Psoas muscle (tissue), 8 donors: ENCODE results near the gene SEC14L6. TPM values are rescaled to one million over a fixed set of nuclear protein-coding genes. Genes with fewer than 3 reads are reported as not detected.

Experiments used
- ATAC-seq, 4 donors: fragments of 200-7000 bp; cut with Tn5 transposase; one replicate each; pipeline ENCODE4 v1.9.1; 2020; ENCODE audit warnings: moderate library complexity in 3 of 4, mild to moderate bottlenecking in 2 of 4
- DNase-seq, 2 donors: peaks; one replicate each; pipeline ENCODE4 v3.0.0-alpha.2; 2020
- H3K27ac ChIP-seq: fragments of 200-600 bp; one replicate; pipeline ENCODE4 v1.8.0; 2022
- H3K27me3 ChIP-seq, 3 donors: fragments of 200-600 bp in 1 of 3; one replicate each; pipeline versions ENCODE4 v1.6.1 to v1.8.0; 2013 to 2022; ENCODE audit warnings: low read length in 2 of 3, mild to moderate bottlenecking in 2 of 3, moderate library complexity in 1 of 3; ENCODE audit not compliant: insufficient read depth in 3 of 3
- H3K36me3 ChIP-seq, 2 donors: fragments of 200-600 bp in 1 of 2; one replicate each; pipeline versions ENCODE4 v1.6.1 to v1.8.0; 2013 to 2022; ENCODE audit warnings: low read depth in 1 of 2, mild to moderate bottlenecking in 1 of 2, moderate library complexity in 1 of 2; ENCODE audit not compliant: insufficient read depth in 1 of 2
- H3K4me1 ChIP-seq: fragments of 200-600 bp; one replicate; pipeline ENCODE4 v1.8.0; 2022
- H3K4me3 ChIP-seq: fragments of 200-600 bp; one replicate; pipeline ENCODE4 v1.8.0; 2022; ENCODE audit warnings: mild to moderate bottlenecking
- H3K9me3 ChIP-seq: fragments of 200-600 bp; one replicate; pipeline ENCODE4 v1.8.0; 2022
- WGBS, 3 donors: extraction: QIAGEN DNeasy Blood & Tissue Kit; methylation state at CpG; one replicate each; pipeline versions ENCODE4 v1.1.6 to v1.1.7; 2013; 5-methylcytosine and 5-hydroxymethylcytosine counted together
- intact Hi-C, 2 donors: fragments of 100-400 bp; cut with DNase I; formaldehyde crosslinking; loops; one replicate each; pipeline versions ENCODE4 v1.11.0 to v1.14.2; 2022
- polyA plus RNA-seq, 3 donors: library from polyadenylated mRNA; stranded (reverse); fragments of 200-250 nt; gene quantifications; one replicate each; pipeline ENCODE4 v1.2.3, GENCODE V29; 2013
- total RNA-seq, 4 donors: library from RNA; stranded (reverse); fragmentation: NEBNext Ultra II Directional in 2 of 4; extraction: Animal tissue kit (Norgen Biotek cat#: 25700) in 2 of 4; gene quantifications; one replicate each; pipeline versions ENCODE4 v1.2.1 to v1.2.4, GENCODE V29; 2021 to 2023
- TF ChIP-seq, protein P1 (sequence below): fragments of 200-600 bp; IDR thresholded peaks from one replicate; pipeline ENCODE4 v1.8.0; 2022; ENCODE audit warnings: antibody characterized with exemption
- donor health status: healthy with polysubstance abuse.
- donor health status: DM: no; HTN: no; CAD: no; lungs with moderate emphysema.
- donor health status: Bipolar disorder and iron deficiency.
- donor health status: healthy.
- donor health status: DM: yes; HTN: yes; CAD: no.
- donor health status: DM: no; HTN: no; CAD: no.
- donor health status: DM: no; HTN: no; CAD: no.
- donor health status: DM: yes; HTN: yes; CAD: no.

SEC14L6 gene
- total and polyA plus RNA-seq, 7 donors, result not detected

DNA sequence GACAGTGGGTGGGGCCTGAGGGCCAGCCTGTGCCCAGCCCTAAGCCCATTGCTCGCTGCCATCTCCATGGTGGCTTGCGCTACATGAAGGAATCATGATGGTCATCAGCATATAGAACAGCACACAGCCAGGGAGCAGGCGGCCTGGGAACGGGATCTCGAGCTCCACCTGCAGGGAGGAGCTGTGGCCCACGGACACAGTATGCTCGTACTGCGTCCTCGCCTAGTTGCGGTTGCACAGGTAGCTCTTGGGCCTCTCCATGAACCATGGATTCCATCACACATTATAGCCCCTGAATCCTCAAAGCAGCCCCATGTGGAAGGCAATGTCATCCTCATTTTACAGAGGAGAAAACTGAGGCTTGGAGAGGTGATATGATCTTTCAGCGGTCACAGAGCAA is 56.1 kb downstream of the SEC14L6 start:
- ATAC-seq (no peak), DNase-seq (no peak)
- intact Hi-C loops, result no loop called here
- no peaks in the 10 kb centered on the region for H3K9me3 ChIP-seq
- 63 to 75% (median 68%) methylated on average over 11 of the region's 11 CpGs for WGBS, 3 donors
- TF ChIP-seq, protein P1, sequence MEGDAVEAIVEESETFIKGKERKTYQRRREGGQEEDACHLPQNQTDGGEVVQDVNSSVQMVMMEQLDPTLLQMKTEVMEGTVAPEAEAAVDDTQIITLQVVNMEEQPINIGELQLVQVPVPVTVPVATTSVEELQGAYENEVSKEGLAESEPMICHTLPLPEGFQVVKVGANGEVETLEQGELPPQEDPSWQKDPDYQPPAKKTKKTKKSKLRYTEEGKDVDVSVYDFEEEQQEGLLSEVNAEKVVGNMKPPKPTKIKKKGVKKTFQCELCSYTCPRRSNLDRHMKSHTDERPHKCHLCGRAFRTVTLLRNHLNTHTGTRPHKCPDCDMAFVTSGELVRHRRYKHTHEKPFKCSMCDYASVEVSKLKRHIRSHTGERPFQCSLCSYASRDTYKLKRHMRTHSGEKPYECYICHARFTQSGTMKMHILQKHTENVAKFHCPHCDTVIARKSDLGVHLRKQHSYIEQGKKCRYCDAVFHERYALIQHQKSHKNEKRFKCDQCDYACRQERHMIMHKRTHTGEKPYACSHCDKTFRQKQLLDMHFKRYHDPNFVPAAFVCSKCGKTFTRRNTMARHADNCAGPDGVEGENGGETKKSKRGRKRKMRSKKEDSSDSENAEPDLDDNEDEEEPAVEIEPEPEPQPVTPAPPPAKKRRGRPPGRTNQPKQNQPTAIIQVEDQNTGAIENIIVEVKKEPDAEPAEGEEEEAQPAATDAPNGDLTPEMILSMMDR, result no peak
- peaks cover 0 to 5% (median 0%) of the 10 kb centered on the region in 3 donors for H3K27me3 ChIP-seq
- H3K4me3 ChIP-seq, result no peak overlapping the region
- no peaks in the 10 kb centered on the region for H3K4me1 ChIP-seq
- no peaks in the 10 kb centered on the region for H3K36me3 ChIP-seq
- no peak overlapping the region for H3K27ac ChIP-seq

DNA sequence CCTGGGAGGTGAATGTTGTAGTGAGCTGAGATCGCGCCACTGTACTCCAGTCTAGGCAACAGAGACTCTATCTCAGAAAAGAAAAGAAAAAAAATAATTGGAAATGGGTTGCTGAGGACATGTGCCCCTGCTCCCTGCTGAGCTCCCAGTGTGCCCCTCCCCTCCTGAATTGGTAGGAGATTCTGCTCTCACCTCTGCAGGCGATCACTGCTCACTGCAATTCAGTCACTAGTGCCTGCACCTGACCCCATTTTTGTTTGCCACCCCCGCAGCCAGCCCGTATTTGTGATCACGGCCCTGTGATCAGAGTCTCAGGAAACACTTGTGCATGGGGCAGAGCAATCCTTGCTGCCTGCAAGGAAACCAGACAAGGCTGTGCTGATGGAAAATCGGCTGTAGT is 58.4 kb downstream of the SEC14L6 start:
- 64 to 69% (median 68%) methylated on average over 7 of the region's 7 CpGs for WGBS, 3 donors
- Histone ChIP-seq H3K4me1 (no peaks in the 10 kb centered on the region), H3K27ac (no peak overlapping the region), H3K4me3 (no peak overlapping the region), H3K9me3 (no peaks in the 10 kb centered on the region), H3K36me3 (no peaks in the 10 kb centered on the region), H3K27me3 (peaks cover 0 to 5% (median 0%) of the 10 kb centered on the region in 3 donors)
- TF ChIP-seq, protein P1, result no peak
- DNase-seq, result no peak
- no peak for ATAC-seq
- intact Hi-C loops, result loop anchor here in 1 of 2 donors (10.0 kb wide), 1 partner anchor 223 kb away; the partner anchor contains the start of gene OSM

- Histone ChIP-seq H3K36me3 (no peaks in the 10 kb centered on the region), H3K4me3 (no peak overlapping the region), H3K27me3 (peaks cover 0 to 5% (median 0%) of the 10 kb centered on the region in 3 donors), H3K9me3 (no peaks in the 10 kb centered on the region), H3K4me1 (no peaks in the 10 kb centered on the region), H3K27ac (no peak overlapping the region)
- intact Hi-C loops, result loop anchor here in 1 of 2 donors (10.0 kb wide), 1 partner anchor 222 kb away; the partner anchor contains the start of gene OSM
- TF ChIP-seq, protein P1, result no peak
- WGBS, 3 donors, result 59 to 71% (median 70%) methylated on average over 8 of the region's 8 CpGs
- no peak for DNase-seq
- ATAC-seq, result no peak
Measured at GRCh38 chr22:30486661-30487115, 59.9 kb downstream of the SEC14L6 start.

DNA sequence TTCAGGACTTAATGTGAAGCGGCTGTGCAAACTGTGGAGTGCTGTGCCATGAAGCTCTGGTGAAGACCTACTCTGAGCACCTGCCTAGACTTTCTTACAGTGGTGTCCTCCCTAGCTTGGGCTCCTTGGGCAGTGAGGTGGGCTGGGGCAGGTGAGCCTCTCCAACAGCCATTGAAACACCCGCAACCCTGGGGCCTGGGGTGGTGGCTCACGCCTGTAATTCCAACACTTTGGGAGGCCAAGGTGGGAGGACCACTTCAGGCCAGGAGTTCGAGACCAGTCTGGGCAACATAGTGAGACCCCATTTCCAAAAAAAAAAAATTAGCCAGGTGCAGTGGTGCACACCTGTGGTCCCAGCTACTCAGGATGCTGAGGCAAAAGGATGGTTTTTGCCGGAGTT is 60.4 kb downstream of the SEC14L6 start:
- TF ChIP-seq, protein P1, result no peak
- peaks cover 0 to 6% (median 0%) of the 10 kb centered on the region in 3 donors for H3K27me3 ChIP-seq
- H3K4me3 ChIP-seq, result no peak overlapping the region
- DNase-seq (no peak), ATAC-seq (no peak)
- H3K27ac ChIP-seq, result no peak overlapping the region
- intact Hi-C loops, result loop anchor here in 1 of 2 donors (10.0 kb wide), 1 partner anchor 221 kb away; the partner anchor contains the start of gene OSM
- no peaks in the 10 kb centered on the region for H3K9me3 ChIP-seq
- H3K36me3 ChIP-seq, result no peaks in the 10 kb centered on the region
- no peaks in the 10 kb centered on the region for H3K4me1 ChIP-seq
- WGBS, 3 donors, result 92 to 94% (median 93%) methylated on average over 5 of the region's 5 CpGs
